Kidney capillary endothelial cell (primary cell): ENCODE data around the gene SOBP.
"Not testable (repeated sequence)": the region's sequence is repeated elsewhere in the genome, so short reads cannot be mapped to it uniquely, and the experiment has no call there.

Experiments
- DNase-seq: peaks from one replicate; pipeline ENCODE4 v3.0.0-alpha.2; 2018; ENCODE audit warnings: low spot score

Gene SOBP

GRCh38 chr6:107523794-107524193 is 33.9 kb downstream of the SOBP start:
- DNase-seq: no peak

DNA sequence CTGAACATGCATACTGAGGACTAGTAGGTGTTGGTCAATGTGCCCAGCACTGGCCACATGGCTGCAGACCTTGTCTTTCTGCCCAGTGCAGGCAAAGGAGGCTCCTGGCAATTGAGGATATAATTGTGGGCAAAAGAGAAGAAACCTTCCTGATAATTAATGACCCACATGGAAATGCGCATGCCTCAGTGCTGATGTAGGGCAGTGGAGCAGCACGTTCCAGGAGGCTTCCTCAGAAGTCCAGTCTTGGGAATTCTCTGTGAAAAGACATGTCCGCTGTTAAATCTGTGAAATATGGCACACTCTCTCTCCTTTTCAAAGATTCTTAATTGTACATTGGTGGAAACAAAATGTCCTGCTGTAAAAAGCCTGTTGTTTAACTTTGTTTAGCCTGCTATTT is 34.7 kb downstream of the SOBP start:
- no peak for DNase-seq

- no peak for DNase-seq
These were observed 42.0 kb downstream of the SOBP start for GRCh38 chr6:107531868-107532267.

DNA sequence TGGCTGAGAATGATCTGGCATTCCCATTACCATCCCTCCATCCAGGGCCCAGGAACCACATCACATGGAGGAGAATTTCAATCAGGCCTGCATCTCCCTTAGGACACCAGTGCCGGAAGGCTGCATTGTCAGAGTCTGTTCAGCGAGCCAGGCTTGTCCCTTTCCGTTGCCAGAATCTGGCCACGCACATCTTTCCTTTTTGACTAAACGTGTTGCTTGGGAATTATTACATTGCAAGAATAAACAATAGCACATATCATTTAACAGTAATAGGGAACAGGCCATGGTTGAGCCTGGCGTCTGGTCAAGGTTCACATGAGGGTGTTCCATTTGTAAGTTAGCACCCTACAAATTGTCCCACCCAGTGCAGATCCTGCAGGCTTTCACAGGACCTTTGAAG is 42.8 kb downstream of the SOBP start:
- no peak for DNase-seq

DNA sequence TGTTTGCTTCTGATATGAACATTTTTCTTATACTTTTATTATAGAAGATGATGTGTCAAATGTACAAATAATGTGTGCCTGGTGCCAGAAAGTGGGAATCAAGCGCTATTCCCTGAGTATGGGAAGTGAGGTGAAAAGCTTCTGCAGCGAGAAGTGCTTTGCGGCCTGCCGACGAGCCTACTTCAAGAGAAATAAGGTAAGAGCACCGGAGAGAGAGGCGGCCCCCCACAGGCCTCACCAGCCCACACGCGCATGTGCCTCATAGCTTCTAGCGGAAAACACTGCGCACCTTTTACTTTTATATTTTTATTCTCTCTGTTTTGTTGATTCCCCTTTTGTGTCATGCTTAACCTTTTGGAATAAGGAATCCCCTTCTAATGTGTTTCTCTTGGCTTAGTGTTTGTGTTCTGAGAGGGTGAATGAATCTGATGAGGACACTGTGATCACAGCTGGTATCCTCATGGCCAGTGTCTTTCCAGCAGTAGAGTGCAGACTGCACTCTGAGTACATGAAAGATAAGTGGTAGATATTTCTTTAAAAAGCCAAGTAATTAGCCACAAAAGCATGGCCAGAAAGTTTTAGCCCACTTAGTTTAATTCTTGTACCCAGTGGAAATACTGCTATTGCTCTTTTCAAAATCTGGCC is 43.6 kb downstream of the SOBP start:
- no peak for DNase-seq

GRCh38 chr6:107534571-107535141 is 44.7 kb downstream of the SOBP start:
- no peak for DNase-seq

- no peak for DNase-seq
These were observed 45.7 kb downstream of the SOBP start for GRCh38 chr6:107535626-107536025.

DNA sequence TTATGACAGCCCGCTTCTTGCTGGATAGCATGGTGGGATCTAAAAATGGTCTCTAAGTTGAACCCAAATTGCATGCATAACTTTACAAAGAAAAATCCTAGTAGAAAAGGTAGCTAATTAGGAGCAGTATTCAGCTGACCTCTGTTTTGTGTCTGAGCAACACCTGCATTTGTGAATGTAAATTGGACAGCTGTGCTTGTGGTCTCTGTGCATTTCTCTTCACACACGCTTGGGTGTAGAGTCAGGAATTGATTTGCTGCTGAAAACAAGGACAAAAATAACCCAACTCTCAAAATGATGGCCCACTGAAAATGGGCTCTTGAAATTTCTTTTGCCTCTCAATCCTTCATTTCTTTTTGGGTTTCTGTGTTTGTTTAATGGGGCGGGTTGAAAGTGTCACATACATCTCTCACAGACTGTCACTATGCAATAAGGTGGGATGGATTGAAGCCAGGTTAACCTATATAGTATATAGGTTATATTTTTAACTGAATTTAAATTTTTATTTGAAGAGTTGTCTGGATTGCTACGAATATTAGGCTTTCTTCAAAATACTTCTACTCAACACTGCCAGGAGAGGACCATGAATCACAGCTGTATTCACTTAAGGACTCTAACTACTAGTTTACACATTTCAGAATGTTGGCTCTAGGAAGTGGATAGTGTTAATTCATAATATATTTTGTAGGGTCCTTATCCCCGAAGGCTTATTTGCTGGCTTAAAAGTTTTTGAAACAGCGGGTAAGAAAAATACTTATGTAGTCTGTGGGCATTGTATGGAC is 46.5 kb downstream of the SOBP start:
- DNase-seq: no peak

DNA sequence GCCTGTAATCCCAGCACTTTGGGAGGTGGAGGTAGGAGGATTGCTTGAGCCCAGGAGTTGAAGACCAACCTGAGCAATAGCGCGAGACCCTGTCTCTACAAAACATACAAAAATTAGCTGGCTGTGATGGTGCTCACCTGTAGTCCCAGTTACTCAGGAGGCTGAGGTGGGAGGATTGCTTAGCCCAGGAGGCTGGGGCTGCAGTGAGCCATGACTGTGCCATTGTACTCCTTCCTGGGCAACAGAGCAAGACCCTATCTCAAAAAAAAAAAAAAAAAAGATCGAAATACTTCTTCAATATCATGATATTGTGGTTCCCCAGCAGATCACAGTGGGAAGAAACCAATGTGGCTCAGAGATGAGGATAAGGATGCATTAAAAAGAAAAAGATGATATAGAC is 47.6 kb downstream of the SOBP start:
- DNase-seq: no peak

DNA sequence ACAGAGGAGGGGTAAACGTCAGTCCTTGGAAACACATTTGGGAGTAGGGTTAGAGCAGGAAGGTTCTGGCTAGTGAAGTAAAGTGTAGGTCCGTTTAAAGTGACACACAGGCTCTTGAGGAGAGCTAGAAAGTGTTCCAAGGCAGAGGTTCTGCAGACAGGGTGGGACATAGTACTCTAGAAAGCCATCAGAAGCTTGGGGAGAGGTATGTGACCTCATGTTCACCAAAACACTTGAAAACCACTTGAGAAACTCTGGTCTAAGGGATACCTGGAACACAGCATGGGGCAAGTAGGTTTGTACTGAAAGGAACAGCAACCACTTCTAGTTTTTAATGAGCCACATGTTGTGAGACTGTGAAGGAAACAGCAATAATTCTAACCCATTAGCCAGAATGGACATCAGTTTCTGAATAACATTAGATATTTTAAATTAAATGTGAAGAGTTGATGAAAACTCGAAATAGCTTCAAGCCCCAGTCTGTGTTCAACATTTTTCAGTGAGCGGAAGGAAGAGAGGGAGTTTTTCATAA is 49.0 kb downstream of the SOBP start:
- DNase-seq: no peak

- no peak for DNase-seq
These were observed 49.5 kb downstream of the SOBP start for GRCh38 chr6:107539409-107539808.

DNA sequence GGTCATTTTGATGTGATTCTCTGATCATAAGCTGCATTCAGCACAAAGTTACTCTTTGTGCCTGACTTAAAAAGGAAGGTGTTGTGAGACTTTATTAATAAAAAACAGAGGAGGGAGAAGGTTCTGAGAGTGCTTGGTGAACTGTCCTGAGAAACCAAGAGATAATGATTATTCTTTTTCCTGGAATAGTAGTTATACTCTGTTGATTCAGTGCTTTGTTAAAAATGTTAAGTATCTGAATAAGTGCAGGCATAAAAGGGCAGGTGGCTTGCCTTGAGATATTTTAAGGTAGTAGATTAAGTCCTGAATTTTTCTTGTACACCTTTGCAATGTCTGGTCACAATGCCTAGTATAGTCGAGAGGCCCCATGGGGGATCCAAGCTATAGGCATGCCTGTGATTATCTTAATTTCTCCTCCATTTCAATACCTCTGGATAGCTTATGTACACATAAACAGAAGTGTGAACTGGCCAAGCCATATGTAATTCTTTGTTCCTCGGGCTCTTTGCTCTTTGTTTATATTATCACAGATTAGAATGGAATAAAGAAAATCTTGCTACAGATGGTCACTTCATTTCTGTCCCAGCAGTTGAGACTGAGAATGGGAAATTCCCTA is 50.0 kb downstream of the SOBP start:
- no peak for DNase-seq

- DNase-seq: no peak
These were observed 50.5 kb downstream of the SOBP start for GRCh38 chr6:107540465-107540857.

- no peak for DNase-seq
These were observed 52.3 kb downstream of the SOBP start for GRCh38 chr6:107542192-107542668.

- DNase-seq: no peak
These were observed 53.2 kb downstream of the SOBP start for GRCh38 chr6:107543088-107543487.

- no peak for DNase-seq
These were observed 53.6 kb downstream of the SOBP start for GRCh38 chr6:107543567-107543966.

DNA sequence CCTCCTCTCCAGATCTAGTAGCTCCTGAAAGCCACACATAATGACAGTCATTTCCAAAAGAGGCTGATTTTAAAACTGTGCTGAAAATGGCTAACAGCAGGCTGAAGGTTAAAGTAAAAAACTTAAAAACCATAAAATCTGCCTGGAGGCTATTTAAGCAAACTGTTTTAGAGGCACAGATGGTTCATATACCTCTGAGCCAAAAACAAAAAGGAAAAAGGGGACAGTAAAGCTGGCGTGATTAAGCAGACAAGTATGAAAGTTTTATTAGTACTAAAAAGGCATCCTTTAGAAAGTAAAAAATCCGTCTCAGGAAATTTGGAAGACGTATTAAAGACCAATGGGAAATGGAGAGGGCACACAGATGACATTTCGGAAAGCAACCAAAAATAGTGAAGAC is 55.8 kb downstream of the SOBP start:
- DNase-seq: no peak

- DNase-seq: no peak
These were observed 57.0 kb downstream of the SOBP start for GRCh38 chr6:107546691-107547450.

DNA sequence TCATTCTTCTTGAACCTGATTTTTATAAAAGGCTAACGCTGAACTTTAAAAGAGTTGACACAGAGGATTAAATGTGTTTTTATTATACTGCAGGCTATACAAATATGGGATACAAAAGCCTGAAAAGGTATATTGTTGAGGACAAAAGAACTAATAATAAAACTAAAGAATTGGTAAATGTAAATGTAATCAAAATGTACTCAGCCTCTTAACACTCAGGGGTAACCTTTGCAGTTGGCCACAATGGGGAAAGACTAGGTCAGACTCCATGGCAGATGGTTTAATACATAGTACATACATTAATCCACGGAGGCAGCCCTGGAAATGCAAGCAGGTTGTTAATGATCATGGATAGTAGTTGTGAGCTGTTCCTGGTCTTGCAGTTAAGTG is 57.5 kb downstream of the SOBP start:
- DNase-seq: no peak

DNA sequence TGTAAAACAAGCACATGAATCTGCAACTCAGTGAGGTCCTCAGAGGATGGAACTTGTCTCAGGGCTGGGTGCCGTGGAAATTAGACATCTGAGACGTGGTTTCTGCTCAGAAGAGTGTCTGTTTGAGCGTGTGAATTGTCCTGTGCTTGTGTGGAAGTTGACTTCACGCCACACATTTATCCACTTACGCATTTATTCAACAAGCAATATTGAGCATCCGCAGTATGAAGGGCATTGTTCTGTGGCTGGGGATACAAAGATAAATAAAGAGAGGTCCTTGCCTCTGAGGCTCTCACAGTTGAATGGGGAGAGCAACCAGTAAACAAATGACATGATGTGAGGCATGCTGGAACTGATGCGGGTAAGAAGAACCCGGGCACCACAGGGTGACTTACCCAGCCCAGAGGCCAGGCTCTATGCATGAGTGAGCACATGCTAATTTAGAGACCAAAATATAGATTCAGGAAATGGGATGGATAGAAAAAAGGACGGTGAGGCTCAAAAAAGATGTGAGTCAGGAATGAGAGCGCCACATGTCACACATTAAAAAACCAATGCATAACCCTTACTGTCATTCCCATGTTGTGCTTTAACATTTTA is 60.4 kb downstream of the SOBP start:
- DNase-seq: no peak

GRCh38 chr6:107550906-107551305 is 61.0 kb downstream of the SOBP start:
- DNase-seq: no peak

DNA sequence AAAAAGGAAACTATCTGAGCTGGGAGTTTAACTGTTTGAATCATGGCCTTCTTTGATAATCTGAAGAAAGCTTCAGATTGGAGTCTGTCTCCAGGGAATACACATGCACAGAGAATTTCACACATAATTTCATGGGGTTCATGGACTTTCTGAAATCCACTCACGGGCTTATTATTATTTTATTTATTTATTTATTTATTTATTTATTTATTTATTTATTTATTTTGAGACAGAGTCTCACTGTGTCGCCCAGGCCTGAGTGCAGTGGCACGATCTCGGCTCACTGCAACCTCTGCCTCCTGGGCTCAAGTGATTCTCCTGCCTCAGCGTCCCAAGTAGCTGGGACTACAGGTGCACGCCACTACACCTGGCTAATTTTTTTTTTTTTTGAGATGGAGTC is 63.2 kb downstream of the SOBP start:
- not testable (repeated sequence) for DNase-seq
